NOMO-1 treated with dmso at 0.1 percent for 144 hours (cell line): ENCODE results near the gene ZMIZ1.

Experiments used
- DNase-seq: peaks from one replicate; lab custom pipeline; 2025; ENCODE audit not compliant: unreplicated experiment; lab: John Stamatoyannopoulos, UW

The ZMIZ1 gene

GRCh38 chr10:79200346-79200745 is 131.6 kb downstream of the ZMIZ1 start:
- no peak for DNase-seq

DNA sequence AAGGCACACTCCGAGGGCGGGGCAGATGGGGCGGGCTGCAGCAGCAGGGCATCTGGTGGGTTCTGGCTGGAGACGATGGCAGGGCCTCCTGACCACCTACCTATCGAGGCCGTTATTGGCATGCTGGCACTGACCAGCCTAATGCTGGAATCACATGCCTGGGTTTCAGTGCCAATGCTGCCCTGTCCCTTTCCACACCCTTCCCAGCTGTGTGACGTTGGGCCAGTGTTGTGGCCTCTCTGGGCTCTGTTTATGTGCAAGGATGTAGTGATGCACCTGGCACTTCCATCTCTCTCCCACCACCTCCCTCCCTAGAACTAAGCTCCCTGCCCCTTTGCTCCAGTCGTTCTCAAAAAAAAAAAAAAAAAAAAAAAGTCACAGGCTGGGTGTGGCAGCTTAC is 132.9 kb downstream of the ZMIZ1 start:
- no peak for DNase-seq

DNA sequence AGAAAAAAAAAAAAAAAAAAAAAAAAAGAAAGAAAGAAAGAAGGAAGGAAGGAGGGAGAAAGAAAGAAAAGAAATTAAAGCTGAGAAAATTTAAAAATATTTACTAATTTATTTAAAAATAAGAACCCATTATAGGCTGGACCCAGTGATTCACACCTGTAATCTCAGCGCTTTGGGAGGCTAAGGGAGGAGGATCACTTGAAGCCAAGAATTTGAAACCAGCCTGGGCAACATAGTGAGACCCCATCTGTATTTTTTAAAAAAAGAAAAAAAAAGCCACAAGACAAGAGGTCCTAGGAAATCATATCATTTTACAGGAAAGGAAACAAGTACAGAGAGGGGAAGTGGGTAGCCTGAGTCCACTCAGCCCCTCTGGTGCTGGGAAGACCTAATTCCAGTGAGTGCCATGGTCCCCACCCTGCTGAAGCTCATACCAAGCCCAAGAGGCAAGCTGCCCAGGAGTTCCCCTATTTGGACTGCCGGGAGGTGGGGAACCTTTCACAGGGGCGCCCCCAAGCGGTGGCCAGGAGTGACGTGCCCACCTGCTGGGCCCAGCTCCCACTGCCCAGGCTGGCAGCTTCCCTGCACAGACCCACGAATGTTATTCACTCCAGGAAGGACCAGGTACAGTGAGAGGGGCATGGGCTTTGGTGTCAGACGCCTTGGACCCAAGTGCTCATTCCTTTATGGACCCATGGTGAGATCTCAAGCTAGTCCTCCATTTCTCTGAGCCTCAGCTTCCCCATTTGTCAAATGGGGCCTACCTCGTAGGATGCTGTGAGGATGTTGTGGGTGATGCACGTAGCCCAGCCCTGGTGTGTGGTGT is 133.6 kb downstream of the ZMIZ1 start:
- DNase-seq, result peak; percentile 30

DNA sequence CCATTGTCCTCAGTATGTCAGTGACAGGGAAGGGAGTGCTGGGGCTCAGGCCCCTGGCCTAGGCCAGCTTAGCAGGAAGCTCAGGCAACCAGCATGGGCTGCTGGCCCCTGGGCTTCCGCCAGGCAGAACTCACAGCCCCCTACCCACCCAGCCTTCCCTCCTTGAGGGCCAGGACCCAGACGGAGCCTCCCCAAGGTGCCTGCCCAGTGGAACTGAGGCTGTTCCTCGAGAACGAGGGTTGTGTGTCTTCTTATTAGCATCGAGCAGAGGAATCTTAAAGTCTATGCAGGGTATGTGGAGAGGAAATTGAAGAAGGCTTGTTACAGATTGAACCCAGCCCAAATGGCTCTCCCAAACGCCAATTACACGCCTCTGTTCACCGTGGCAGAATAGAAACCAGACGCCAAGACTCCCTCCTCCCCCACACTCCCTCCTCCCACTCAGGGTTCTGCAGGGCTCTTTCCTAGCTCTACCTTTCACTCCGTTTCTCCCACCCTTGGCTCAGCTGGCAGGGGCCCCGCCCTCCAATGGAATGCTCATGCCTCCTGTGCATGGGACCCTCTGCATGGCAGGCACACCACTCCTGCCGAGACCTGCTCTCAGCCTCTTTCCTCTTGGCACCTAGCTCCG is 134.4 kb downstream of the ZMIZ1 start:
- no peak for DNase-seq

DNA sequence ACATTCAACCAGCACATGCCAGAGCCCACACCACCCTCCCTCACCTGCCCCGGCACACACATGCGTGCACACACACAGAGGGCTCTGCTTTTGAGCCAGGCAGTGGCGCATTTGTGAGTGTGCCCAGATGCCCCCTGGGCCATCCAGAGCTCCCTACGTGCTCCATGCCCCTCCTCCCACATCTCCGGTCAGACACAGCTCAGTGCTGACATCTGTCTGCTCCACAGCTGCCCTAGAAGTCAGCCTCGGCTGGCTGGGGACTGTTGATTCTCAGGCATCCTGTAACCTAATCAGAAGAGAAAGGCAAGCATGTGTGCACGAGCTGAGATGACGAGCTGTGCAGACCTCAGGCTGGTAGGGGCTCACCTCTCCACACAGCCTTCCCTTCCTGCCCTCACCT is 135.1 kb downstream of the ZMIZ1 start:
- no peak for DNase-seq

- no peak for DNase-seq
Measured at GRCh38 chr10:79206300-79207095, 137.7 kb downstream of the ZMIZ1 start.

DNA sequence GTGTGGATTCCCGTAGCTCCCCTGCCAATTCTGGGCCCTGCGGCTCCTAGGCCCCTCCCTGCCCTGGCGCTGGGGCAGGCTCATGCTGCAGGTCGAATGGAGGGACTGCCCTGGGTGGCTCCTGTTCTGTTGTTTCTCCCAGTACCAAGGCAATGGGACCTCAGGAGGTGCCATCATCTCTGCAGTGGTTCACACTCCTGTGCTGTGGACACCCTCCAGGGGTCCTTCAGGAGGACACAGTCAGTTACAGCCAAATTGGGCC is 138.3 kb downstream of the ZMIZ1 start:
- DNase-seq, result no peak

DNA sequence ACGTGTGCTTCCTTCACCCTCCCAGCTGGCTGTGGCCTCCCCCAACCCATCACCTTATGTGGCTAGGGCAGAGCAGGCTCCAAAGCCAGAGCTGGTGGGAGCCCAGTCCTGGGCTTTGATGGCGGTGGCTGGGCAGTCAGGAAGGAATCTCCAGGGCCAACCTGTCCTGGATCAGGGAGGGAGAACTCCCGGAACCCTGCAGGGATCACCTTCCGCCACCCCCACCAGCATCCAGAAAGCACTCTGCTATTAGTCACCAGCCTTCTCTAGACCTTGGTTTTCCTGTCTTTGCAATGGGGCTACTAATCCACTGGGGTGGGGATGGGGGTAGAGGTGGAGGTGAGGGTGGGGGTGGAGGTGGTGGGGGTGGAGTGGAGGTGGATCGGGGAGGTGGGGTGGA is 139.0 kb downstream of the ZMIZ1 start:
- DNase-seq, result no peak

GRCh38 chr10:79208251-79208983 is 139.7 kb downstream of the ZMIZ1 start:
- no peak for DNase-seq

GRCh38 chr10:79209340-79209739 is 140.6 kb downstream of the ZMIZ1 start:
- no peak for DNase-seq

- no peak for DNase-seq
Measured at GRCh38 chr10:79209831-79210230, 141.1 kb downstream of the ZMIZ1 start.

DNA sequence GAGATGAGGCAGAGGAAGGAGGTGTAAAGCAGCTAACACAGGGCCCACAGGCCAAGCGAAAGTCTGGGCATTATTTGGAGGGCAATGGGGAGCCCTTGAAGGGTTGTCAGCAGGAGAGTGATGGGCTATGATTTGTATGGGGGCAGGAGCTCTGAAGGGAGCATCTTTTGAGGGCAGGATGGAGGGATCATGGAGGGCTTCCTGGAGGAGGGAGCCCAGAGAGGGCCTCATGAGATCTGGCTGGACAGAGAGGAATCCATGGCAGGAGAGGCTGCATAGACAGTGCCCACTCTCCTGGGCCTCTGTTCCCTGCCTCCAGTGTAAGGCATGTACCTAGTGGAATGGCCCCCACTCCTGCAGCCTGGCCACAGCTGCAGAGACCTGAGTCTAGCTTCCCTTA is 141.9 kb downstream of the ZMIZ1 start:
- no peak for DNase-seq

- DNase-seq, result no peak
Measured at GRCh38 chr10:79211616-79212015, 142.8 kb downstream of the ZMIZ1 start.

- no peak for DNase-seq
Measured at GRCh38 chr10:79215531-79215930, 146.8 kb downstream of the ZMIZ1 start.

DNA sequence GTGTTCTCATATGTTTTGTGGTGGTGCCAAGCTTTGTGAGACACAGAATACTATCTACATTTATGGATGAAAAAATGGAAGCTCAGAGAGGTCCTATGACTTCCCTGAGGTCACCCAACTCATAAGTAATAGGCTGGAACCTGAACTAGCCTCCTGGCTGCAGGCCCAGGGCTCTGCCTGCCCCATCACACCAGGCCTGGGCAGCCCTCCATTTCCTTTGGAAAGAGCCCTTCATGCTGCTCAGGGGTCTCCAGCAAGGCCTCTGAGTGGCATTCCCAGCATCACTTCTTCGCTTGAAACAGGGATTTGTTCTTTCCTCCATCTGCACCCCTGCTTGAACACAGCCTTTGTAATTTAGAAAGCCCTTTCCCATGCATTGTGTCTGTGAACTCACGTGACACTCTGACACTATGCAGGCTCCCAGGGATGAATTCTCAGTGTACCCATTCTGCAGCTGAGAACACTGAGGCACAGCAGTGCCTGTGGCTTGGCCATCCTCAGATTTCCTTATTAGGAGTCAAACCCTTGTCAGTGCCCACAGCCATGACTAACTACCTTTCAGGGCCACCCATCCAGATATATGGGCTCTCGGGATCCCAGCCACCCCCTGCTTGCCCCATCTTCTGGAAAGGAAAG is 150.7 kb downstream of the ZMIZ1 start:
- no peak for DNase-seq

- DNase-seq, result no peak
Measured at GRCh38 chr10:79220307-79220706, 151.5 kb downstream of the ZMIZ1 start.

DNA sequence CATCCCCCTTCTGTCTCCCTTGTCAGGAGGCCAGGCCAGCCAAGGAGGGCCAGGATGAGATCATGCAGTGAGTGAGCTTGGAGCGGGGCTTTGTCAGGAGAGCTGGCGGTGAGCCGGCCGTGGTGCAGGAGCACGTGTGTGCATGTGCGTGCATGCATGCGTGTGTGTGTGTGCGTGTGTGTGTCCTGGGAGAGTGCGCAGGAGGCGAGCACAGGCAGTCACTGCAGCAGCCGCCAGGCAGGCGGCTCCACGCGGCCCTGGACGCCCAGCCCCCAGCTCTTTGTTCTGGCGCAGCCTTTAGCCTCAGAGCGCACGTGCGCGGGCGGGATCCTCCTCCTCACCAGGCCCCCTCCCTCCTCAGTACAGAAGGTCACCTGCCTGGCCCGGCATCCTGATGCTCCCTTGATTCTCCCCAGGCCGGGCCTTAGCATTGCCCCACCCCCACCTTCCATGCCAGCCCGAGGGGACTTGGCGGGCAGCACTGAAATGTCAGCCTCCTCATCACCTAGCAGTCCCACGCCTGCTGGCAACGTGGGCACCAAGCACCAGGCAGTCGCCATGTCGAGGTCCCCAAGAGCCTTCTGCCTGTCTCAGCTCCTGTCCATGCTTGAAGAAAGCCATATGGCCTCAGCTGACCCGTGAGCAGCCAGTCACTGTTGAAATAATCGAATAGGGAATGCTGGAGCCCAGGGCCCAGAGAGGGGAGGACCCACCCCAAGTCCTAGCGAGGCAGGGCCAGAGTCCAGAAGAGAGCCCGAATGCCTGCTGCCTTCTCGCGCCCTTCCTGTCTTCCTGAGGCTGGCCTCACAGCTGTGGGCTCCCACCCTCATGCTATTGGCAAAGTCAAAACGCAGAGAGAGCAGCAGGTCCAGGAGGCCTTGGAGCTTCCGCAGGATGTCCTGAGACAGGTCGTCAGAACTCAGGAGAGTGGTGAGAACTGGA is 152.6 kb downstream of the ZMIZ1 start:
- DNase-seq, result no peak

- DNase-seq, result no peak
Measured at GRCh38 chr10:79222186-79222585, 153.4 kb downstream of the ZMIZ1 start.

DNA sequence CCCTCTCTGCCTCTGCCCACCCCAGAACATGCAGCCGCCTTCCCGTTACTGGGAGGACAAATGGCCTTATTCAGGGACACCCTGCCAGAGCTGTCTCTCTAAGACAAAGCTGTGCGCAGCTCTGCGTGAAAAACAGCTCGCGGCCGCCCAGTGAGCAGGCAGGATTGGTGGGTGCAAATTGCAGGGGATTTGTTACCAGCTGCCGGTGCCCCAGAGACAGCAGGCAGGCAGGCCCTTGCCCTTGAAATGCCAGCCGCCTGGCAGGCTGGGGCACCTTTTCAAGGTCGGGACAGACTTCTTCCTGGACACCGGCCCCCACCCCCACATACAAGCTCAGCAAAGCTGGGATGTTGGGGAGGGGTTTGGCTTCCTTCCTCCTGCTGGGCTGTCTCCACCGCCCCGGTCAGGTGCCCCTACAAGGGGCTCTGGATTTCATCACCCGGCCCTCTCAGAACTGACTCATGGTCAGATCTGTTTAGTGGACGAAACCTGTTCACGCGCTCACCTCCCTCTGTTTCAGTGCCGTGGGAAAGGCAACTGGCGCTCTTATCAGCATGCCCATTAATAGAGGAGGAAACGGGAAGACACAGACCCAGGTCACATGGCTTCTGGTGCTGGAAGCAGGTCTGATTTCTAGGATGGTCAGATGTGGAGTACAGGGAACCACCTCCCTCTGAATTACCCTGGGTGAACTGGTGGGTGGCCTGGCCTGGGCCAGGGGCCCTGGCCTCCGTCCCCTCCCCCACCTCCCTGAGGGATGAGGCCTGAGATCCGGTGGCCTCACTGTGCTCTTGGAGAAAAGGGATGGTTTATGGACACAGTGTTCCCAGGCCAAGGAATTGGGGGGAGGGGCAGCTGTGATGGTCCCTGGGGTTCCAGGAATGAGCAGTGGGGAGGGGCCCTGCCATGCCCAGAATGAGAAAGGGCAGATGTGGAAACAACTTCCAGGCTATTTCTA is 154.6 kb downstream of the ZMIZ1 start:
- no peak for DNase-seq
